Left lung (tissue), 10 donors: ENCODE data around the gene FBRSL1. TPM values are rescaled to one million over a fixed set of nuclear protein-coding genes. Genes with fewer than 3 reads are reported as not detected.
A peak's percentile ranks its signal among the peaks of the same experiment; 100 is the strongest.

Experiments used
- ATAC-seq: fragments of 200-7000 bp; cut with Tn5 transposase; one replicate; pipeline ENCODE4 v1.9.1; 2020; ENCODE audit warnings: moderate library complexity
- DNase-seq, 4 donors: peaks; one replicate each; pipeline ENCODE4 v3.0.0-alpha.2; 2013 to 2020
- H3K27ac ChIP-seq, 2 donors: fragments of 200-600 bp; sonication (generic) in 1 of 2; one replicate each; pipeline versions ENCODE4 v1.5.0 to v1.8.0; 2020 to 2021
- H3K27me3 ChIP-seq, 2 donors: fragments of 200-600 bp; sonication (generic) in 1 of 2; one replicate each; pipeline versions ENCODE4 v1.5.0 to v1.8.0; 2020 to 2021
- H3K36me3 ChIP-seq, 2 donors: fragments of 200-600 bp; sonication (generic) in 1 of 2; one replicate each; pipeline versions ENCODE4 v1.5.0 to v1.8.0; 2020 to 2021
- H3K4me1 ChIP-seq, 2 donors: fragments of 200-600 bp; one replicate each; pipeline ENCODE4 v1.8.0; 2021
- H3K4me3 ChIP-seq, 2 donors: fragments of 200-600 bp; sonication (generic) in 1 of 2; one replicate each; pipeline versions ENCODE4 v1.5.0 to v1.8.0; 2020 to 2021; ENCODE audit warnings: mild to moderate bottlenecking in 1 of 2
- H3K9me3 ChIP-seq, 2 donors: fragments of 200-600 bp; sonication (generic) in 1 of 2; one replicate each; pipeline versions ENCODE4 v1.5.0 to v1.8.0; 2020 to 2021
- intact Hi-C, 2 donors: fragments of 100-400 bp; cut with DNase I; formaldehyde crosslinking; loops; one replicate each; pipeline versions ENCODE4 v1.11.2 to v1.14.2; 2022
- polyA plus RNA-seq, 6 donors: library from polyadenylated mRNA; unstranded; fragments of 120-200 nt; gene quantifications; one replicate each; pipeline ENCODE4 v1.2.1, GENCODE V29; 2013; ENCODE audit not compliant: insufficient read length in 6 of 6
- total RNA-seq, 2 donors: library from RNA; stranded (reverse); fragmentation: NEBNext Ultra II Directional; extraction: Animal tissue kit (Norgen Biotek cat#: 25700); gene quantifications; one replicate each; pipeline ENCODE4 v1.2.1, GENCODE V29; 2021
- TF ChIP-seq, protein P1 (sequence below), 2 donors: fragments of 200-600 bp; sonication (generic) in 1 of 2; IDR thresholded peaks; one replicate each; pipeline versions ENCODE4 v1.5.0 to v1.8.0; 2021; ENCODE audit warnings: antibody characterized with exemption in 2 of 2
- donor health status: DM: no; HTN: yes; CAD: no.
- donor health status: DM: no; HTN: no; CAD: no.

Gene FBRSL1
- total and polyA plus RNA-seq, 8 donors, result 44.7 to 113 (median 83.9) TPM

DNA sequence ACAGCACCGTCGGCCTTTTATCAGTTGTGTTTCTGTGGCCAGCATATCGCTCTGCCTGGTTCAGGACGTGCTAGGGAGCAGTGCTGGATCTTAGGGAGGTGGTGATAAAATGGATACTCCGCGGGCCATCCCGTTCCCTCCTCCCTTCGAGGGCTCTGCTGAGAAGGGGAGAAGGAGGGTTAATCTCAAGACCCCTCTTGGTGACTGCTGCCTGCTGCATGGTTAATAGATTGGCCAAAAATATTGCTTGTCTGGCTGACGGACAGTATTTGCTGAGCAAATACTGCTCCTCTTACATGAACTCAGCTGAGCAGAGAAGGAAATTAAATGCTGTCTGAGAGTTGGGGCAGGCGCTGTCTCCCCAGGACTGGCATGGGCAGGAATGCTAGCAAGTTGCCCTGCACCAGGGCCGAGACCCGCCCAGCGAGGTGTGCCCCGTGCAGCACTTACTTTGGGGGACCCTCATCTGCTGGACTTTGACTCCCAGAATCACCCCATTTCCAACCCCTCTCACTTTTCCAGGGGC lies 1.2 kb downstream of the FBRSL1 start:
- DNase-seq, result peak in 1 of 4 donors; percentile 67
- intact Hi-C loops, result no loop called here
- Histone ChIP-seq H3K9me3 (no peaks in the 10 kb centered on the region), H3K4me1 (peaks cover 23 to 76% of the 10 kb centered on the region in 2 donors), H3K27ac (no peak overlapping the region), H3K36me3 (no peaks in the 10 kb centered on the region), H3K4me3 (peak overlapping the region; percentile 61 to 64), H3K27me3 (no peaks in the 10 kb centered on the region)
- ATAC-seq, result peak; percentile 8
- TF ChIP-seq, protein P1, sequence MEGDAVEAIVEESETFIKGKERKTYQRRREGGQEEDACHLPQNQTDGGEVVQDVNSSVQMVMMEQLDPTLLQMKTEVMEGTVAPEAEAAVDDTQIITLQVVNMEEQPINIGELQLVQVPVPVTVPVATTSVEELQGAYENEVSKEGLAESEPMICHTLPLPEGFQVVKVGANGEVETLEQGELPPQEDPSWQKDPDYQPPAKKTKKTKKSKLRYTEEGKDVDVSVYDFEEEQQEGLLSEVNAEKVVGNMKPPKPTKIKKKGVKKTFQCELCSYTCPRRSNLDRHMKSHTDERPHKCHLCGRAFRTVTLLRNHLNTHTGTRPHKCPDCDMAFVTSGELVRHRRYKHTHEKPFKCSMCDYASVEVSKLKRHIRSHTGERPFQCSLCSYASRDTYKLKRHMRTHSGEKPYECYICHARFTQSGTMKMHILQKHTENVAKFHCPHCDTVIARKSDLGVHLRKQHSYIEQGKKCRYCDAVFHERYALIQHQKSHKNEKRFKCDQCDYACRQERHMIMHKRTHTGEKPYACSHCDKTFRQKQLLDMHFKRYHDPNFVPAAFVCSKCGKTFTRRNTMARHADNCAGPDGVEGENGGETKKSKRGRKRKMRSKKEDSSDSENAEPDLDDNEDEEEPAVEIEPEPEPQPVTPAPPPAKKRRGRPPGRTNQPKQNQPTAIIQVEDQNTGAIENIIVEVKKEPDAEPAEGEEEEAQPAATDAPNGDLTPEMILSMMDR (IDR thresholded peaks at IDR 0.05), result no peak

DNA sequence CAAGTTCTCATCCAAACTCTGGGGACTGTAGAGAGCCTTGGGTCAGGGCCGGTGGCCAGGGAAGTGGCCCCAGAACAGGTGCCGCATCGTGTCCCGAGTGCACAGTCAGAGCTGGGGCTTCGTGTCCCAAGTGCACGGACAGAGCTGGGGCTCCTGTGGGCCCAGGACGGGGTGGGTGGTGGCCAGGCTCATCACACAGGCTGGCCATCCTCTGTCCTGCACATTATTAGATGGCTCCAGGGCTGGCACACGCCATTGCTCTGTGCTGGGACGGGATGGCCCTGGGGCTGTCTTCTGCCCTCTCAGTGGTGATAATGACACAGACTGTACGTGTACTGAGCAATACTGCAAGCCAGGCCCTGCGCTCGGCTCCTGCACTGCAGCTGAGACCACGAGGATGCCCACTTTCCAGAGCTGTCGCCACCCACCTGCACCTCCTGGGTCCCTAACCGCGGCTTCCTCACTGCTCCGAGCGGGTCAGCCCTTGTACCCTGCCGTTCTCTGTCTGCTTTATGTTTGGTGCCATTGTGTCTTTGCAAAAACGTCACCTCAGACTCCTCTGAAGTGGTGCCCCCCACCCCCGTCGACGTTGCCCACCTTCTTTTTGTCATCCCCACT lies 1.9 kb downstream of the FBRSL1 start:
- Histone ChIP-seq H3K27me3 (no peaks in the 10 kb centered on the region), H3K9me3 (no peaks in the 10 kb centered on the region), H3K4me3 (peak overlapping the region; percentile 61 to 64), H3K27ac (no peak overlapping the region), H3K36me3 (no peaks in the 10 kb centered on the region), H3K4me1 (peaks cover 23 to 82% of the 10 kb centered on the region in 2 donors)
- intact Hi-C loops, result no loop called here
- ATAC-seq (no peak), DNase-seq (peak in 1 of 4 donors; percentile 70)
- TF ChIP-seq, protein P1 (IDR thresholded peaks at IDR 0.05), result no peak

DNA sequence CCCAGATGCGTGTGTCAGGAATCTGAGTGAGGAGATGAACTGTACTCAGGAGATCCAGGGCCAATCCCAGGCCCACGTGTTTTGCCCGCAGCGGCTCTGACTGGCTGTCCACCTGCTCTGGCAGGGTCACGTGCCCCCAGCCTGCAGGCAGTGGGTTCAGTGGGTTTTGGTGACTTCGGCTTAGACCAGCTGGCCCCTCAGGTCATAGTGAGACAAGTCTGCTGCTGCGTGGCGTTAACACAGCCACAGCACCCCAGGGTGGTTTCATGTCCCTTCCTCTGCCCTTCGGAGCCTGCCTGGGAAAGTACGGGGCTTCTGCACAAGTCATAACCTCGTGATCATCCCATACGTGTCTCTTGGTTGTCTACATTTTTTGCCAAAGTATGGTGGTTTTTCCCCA lies 2.6 kb downstream of the FBRSL1 start:
- DNase-seq, result no peak
- TF ChIP-seq, protein P1 (IDR thresholded peaks at IDR 0.05), result no peak

DNA sequence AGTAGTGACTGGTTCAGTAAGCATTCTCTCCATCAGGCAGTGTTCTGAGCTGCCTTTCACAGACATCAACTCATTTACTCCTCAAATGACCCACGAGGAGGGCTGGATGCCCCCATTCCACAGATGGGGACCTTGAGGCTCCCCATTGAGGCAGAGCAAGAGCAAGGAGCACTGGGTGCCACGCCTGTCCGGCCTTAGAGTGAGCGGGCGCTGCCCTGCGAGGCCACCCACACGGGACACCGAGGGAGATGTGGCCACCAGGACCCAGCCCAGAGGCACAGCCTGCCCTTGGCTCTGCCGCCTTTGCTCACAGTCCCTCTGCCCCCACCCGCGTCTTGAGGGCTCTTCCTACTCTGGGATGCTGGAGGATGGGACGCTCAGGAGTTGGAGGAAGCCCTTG lies 3.0 kb downstream of the FBRSL1 start:
- TF ChIP-seq, protein P1 (IDR thresholded peaks at IDR 0.05), result no peak
- intact Hi-C loops, result no loop called here
- Histone ChIP-seq H3K27me3 (no peaks in the 10 kb centered on the region), H3K4me1 (peaks cover 23 to 81% of the 10 kb centered on the region in 2 donors), H3K9me3 (no peaks in the 10 kb centered on the region), H3K27ac (no peak overlapping the region), H3K36me3 (no peaks in the 10 kb centered on the region), H3K4me3 (no peak overlapping the region)
- ATAC-seq (no peak), DNase-seq (no peak)

More for the DNA sequence above, 2.6 kb downstream of the FBRSL1 start:
- no peaks in the 10 kb centered on the region for H3K27me3 ChIP-seq
- no peak overlapping the region for H3K4me3 ChIP-seq
- no peaks in the 10 kb centered on the region for H3K9me3 ChIP-seq
- no peaks in the 10 kb centered on the region for H3K36me3 ChIP-seq
- no peak overlapping the region for H3K27ac ChIP-seq
- H3K4me1 ChIP-seq, result peaks cover 23 to 81% of the 10 kb centered on the region in 2 donors
- intact Hi-C loops, result no loop called here
- ATAC-seq, result no peak

DNA sequence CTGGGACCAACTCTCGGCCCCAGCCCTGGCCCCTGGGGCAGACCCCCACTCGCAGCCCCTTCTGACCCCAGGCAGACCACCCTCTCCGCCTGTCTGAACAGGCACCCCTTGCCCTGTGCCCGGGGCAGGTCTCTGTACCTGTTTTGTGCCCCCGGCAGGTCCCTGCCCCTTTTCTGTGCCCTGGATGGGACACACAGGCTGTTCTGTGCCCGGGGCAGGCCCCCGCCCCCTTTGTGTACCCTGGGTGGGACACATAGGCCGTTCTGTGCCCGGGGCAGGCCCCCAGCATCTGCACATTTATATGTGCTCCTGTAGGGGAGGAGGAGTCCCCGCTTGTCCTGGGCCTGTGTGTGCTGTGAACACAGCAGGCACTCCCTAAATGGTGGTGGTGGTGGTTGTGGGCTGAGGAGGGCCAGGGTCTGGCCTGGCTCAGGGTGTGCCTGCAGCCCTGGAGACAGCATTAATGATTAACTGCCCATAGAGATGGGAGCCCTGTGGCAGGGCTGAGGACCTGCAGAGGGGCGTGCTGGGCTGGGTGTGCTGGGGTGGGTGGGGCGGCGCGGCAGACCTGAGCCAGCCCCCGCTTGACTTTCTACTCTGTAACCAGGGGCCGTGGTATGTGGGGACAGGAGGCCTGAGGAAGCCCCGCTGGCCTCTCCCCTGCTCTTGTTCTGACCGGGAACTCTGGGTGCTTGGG lies 3.7 kb downstream of the FBRSL1 start:
- Histone ChIP-seq H3K36me3 (no peaks in the 10 kb centered on the region), H3K4me1 (peaks cover 22 to 81% of the 10 kb centered on the region in 2 donors), H3K4me3 (no peak overlapping the region), H3K27me3 (no peaks in the 10 kb centered on the region), H3K9me3 (no peaks in the 10 kb centered on the region), H3K27ac (no peak overlapping the region)
- ATAC-seq (peak; percentile 6), DNase-seq (peak in 1 of 4 donors; percentile 69)
- TF ChIP-seq, protein P1 (IDR thresholded peaks at IDR 0.05), result no peak
- intact Hi-C loops, result no loop called here
